GM12878 (cell line): ENCODE results near the gene THBS3.
"Not testable (repeated sequence)": the region's sequence is repeated elsewhere in the genome, so short reads cannot be mapped to it uniquely, and the experiment has no call there.

Source experiments
- CTCF ChIP-seq, 3 experiments: IDR thresholded peaks in 2 of 3; conservative IDR thresholded peaks in 1 of 3; 2 replicates each; pipeline ENCODE4 v1.5.1; 2011; ENCODE audit warnings: low read depth in 3 of 3, low read length in 3 of 3, mild to moderate bottlenecking in 3 of 3, control low read depth in 2 of 3, moderate library complexity in 2 of 3, inconsistent platforms in 1 of 3, mixed read lengths in 1 of 3; ENCODE audit not compliant: control insufficient read depth in 2 of 3, insufficient read depth in 1 of 3; ENCODE audit errors: extremely low read depth in 1 of 3
- E2F4 ChIP-seq: IDR thresholded peaks from 2 replicates; pipeline ENCODE4 v1.6.1; 2012; ENCODE audit warnings: low read depth, low read length, improper control_type of control experiment
- EP300 ChIP-seq, 2 experiments: fragments of 150-350 bp in 1 of 2; IDR thresholded peaks; 2 replicates each; pipeline ENCODE4 v1.6.1; 2011 to 2012; ENCODE audit warnings: low read depth in 2 of 2, low read length in 2 of 2, borderline replicate concordance in 1 of 2, improper control_type of control experiment in 1 of 2, inconsistent platforms in 1 of 2; ENCODE audit not compliant: control insufficient read depth in 1 of 2
- NR2C2 ChIP-seq: IDR thresholded peaks from 2 replicates; pipeline ENCODE4 v1.6.1; 2011; ENCODE audit warnings: borderline replicate concordance, low read depth; ENCODE audit not compliant: control insufficient read depth, insufficient read length
- POLR2AphosphoS5 ChIP-seq: IDR thresholded peaks from 2 replicates; pipeline ENCODE4 v1.6.1; 2011; ENCODE audit warnings: mild to moderate bottlenecking, low read length, inconsistent platforms
- RFX5 ChIP-seq: IDR thresholded peaks from 2 replicates; pipeline ENCODE4 v1.6.1; 2011; ENCODE audit warnings: low read depth, low read length, improper control_type of control experiment
- TCF12 ChIP-seq: IDR thresholded peaks from 2 replicates; pipeline ENCODE4 v1.6.1; 2011; ENCODE audit warnings: low read depth, mild to moderate bottlenecking, low read length
- ZBTB40 ChIP-seq: fragments of 450-650 bp; IDR thresholded peaks from 2 replicates; pipeline ENCODE4 v1.6.1; 2016; ENCODE audit warnings: mild to moderate bottlenecking, moderate library complexity, borderline replicate concordance
- ZSCAN29 ChIP-seq: fragments of 450-650 bp; IDR thresholded peaks from 2 replicates; pipeline ENCODE4 v1.6.1; 2017; ENCODE audit warnings: mild to moderate bottlenecking, moderate library complexity
- ZZZ3 ChIP-seq: IDR thresholded peaks from 2 replicates; pipeline ENCODE4 v1.6.1; 2011; ENCODE audit warnings: low read depth; ENCODE audit not compliant: control insufficient read depth, insufficient read length

- not testable (repeated sequence) for TF ChIP-seq ZSCAN29; ZBTB40; RFX5; POLR2AphosphoS5; CTCF (IDR thresholded peaks at IDR 0.05 in 2 of 3, conservative IDR thresholded peaks at IDR 0.05 in 1 of 3; ENCODE audit: control insufficient read depth in 2 of 3, extremely low read depth in 1 of 3, insufficient read depth in 1 of 3, low read depth in 3 of 3, low read length in 3 of 3); NR2C2; ZZZ3; TCF12; E2F4; EP300 (IDR thresholded peaks at IDR 0.05; ENCODE audit: borderline replicate concordance in 1 of 2, control insufficient read depth in 1 of 2, low read depth in 2 of 2, low read length in 2 of 2)
Observed at GRCh38 chr1:155155996-155156643, 51.6 kb downstream of the THBS3 start.
